ENCODE results near the gene ING5. TPM values are rescaled to one million over a fixed set of nuclear protein-coding genes. Genes with fewer than 3 reads are reported as not detected.

The ING5 gene
- total RNA-seq, 1 experiment from 2014 or later, result 45.9 TPM

DNA sequence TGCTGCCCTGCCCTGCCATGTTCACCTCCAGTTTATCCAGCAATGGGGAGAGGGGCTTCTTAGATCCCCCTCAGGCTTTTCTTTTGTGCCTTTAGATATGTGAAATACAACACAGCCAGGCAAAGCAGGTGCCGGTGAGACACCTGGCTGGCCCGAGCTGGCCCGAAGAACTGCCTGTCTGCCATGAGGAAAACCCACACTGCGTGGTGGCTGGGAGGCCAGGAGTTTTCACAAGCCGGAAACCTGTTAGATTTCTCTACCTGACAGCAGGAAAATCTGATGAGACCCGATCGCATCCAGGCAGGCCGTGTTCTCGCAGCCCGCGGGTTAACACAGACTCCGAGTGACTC, 69.1 kb downstream of the ING5 start:
- H3K27ac ChIP-seq (ENCODE audit: low read depth, low read length), result no peak overlapping the region
- no peak overlapping the region for H2AFZ ChIP-seq (ENCODE audit: low read depth, low read length, poor library complexity, severe bottlenecking)
- ChIA-PET CTCF (no interaction called here), POLR2A (no interaction called here), RAD21 (ENCODE audit: low non-redundant PET in 1 of 2, low total read pairs in 2 of 2, uncharacterized antibody in 2 of 2, unreplicated experiment in 2 of 2) (no interaction called here)
- no peak for ATAC-seq
- no peak for DNase-seq (ENCODE audit: low read depth, low spot score)
- intact Hi-C loops (cut with micrococcal nuclease), result no loop called here
- no peaks in the 10 kb centered on the region for H3K27me3 ChIP-seq (ENCODE audit: insufficient read depth, low read length)
- H3K9ac ChIP-seq (ENCODE audit: low read length), result no peak overlapping the region
- H4K20me1 ChIP-seq (ENCODE audit: insufficient read depth), result no peaks in the 10 kb centered on the region
- no peak overlapping the region for H3K4me3 ChIP-seq (replicated peaks in 1 of 2; ENCODE audit: low read depth in 1 of 2, low read length in 2 of 2)
- no peaks in the 10 kb centered on the region for H3K79me2 ChIP-seq (ENCODE audit: insufficient read depth, low read length)
- no peaks in the 10 kb centered on the region for H3K9me2 ChIP-seq (ENCODE audit: insufficient read depth)
- H3K4me1 ChIP-seq (ENCODE audit: control insufficient read depth in 1 of 2, insufficient read depth in 2 of 2, low read length in 2 of 2), result peaks cover 16 to 22% of the 10 kb centered on the region in 2 experiments
- no peak overlapping the region for H3K4me2 ChIP-seq (ENCODE audit: low read length)
- BruUV-seq (replicated peaks), result no TSS peak
- H3K9me3 ChIP-seq (ENCODE audit: control insufficient read depth in 1 of 2, insufficient read depth in 1 of 2, low read depth in 1 of 2, low read length in 2 of 2), result no peaks in the 10 kb centered on the region
- H3K36me3 ChIP-seq (ENCODE audit: control insufficient read depth in 1 of 2, insufficient read depth in 2 of 2, low read length in 2 of 2), result no peaks in the 10 kb centered on the region
- no peak for TF ChIP-seq SP1 (IDR thresholded peaks at IDR 0.05; ENCODE audit: low read depth)
- no peak for TF ChIP-seq EGR1 (IDR thresholded peaks at IDR 0.05; ENCODE audit: low read depth)

DNA sequence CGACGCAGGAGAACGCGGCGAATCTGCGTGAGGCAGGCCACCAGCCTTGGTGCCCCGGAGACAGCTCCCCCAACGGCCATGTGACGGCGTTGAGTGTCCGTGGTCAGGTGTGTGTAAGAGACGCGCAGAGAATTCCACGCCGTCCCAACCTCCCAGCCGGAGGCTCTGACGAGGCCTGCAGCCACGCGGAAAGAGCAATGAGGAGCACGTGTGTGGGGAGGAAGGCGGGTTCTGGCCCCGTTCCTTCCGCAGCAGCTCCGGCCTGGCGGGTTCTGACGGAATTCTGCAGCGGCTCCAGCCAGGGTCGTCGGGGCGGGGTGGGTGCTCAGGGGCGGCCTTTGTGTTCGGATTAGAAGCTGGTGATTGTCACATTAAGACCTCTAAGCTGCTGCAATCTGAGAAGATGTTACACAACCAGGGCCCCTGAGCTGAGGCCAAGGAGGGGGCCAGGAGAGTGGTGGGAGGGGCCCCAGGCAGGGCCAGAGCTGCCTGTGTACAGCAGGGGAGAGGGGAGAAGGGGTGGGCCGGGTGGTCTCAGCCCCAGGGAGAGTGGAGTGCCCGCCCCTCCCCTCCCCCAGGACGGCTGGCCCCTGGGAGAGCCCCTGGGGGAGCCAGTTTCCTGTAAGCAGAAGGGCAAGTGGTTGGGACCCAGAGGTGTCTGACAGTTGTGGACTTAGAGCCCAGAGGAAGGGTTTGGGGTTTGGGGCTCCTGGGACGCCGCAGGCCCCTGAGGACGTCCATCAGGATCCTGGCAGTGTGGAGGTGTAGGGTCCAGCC, 69.6 kb downstream of the ING5 start:
- Histone ChIP-seq H3K9me2 (ENCODE audit: insufficient read depth) (no peaks in the 10 kb centered on the region), H3K79me2 (ENCODE audit: insufficient read depth, low read length) (no peaks in the 10 kb centered on the region), H3K4me3 (replicated peaks in 1 of 2; ENCODE audit: low read depth in 1 of 2, low read length in 2 of 2) (no peak overlapping the region), H2AFZ (ENCODE audit: low read depth, low read length, poor library complexity, severe bottlenecking) (no peak overlapping the region), H3K36me3 (ENCODE audit: control insufficient read depth in 1 of 2, insufficient read depth in 2 of 2, low read length in 2 of 2) (no peaks in the 10 kb centered on the region), H4K20me1 (ENCODE audit: insufficient read depth) (no peaks in the 10 kb centered on the region), H3K27me3 (ENCODE audit: insufficient read depth, low read length) (no peaks in the 10 kb centered on the region), H3K4me2 (ENCODE audit: low read length) (no peak overlapping the region), H3K9ac (ENCODE audit: low read length) (no peak overlapping the region), H3K9me3 (ENCODE audit: control insufficient read depth in 1 of 2, insufficient read depth in 1 of 2, low read depth in 1 of 2, low read length in 2 of 2) (no peaks in the 10 kb centered on the region), H3K4me1 (ENCODE audit: control insufficient read depth in 1 of 2, insufficient read depth in 2 of 2, low read length in 2 of 2) (peaks cover 16 to 22% of the 10 kb centered on the region in 2 experiments), H3K27ac (ENCODE audit: low read depth, low read length) (no peak overlapping the region)
- RAD21 ChIA-PET (ENCODE audit: low non-redundant PET in 1 of 2, low total read pairs in 2 of 2, uncharacterized antibody in 2 of 2, unreplicated experiment in 2 of 2), result no interaction called here
- BruUV-seq (replicated peaks), result no TSS peak
- intact Hi-C loops (cut with micrococcal nuclease), result no loop called here
- no peak for DNase-seq (ENCODE audit: low read depth, low spot score)
- TF ChIP-seq, protein P1, sequence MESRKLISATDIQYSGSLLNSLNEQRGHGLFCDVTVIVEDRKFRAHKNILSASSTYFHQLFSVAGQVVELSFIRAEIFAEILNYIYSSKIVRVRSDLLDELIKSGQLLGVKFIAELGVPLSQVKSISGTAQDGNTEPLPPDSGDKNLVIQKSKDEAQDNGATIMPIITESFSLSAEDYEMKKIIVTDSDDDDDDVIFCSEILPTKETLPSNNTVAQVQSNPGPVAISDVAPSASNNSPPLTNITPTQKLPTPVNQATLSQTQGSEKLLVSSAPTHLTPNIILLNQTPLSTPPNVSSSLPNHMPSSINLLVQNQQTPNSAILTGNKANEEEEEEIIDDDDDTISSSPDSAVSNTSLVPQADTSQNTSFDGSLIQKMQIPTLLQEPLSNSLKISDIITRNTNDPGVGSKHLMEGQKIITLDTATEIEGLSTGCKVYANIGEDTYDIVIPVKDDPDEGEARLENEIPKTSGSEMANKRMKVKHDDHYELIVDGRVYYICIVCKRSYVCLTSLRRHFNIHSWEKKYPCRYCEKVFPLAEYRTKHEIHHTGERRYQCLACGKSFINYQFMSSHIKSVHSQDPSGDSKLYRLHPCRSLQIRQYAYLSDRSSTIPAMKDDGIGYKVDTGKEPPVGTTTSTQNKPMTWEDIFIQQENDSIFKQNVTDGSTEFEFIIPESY (IDR thresholded peaks at IDR 0.05; ENCODE audit: extremely low read depth, insufficient replicate concordance, low read length), result no peak
- TF ChIP-seq CEBPB (IDR thresholded peaks at IDR 0.05; ENCODE audit: low read depth), result no peak
- no peak for TF ChIP-seq JUND (IDR thresholded peaks at IDR 0.05)
- TF ChIP-seq, protein P2, sequence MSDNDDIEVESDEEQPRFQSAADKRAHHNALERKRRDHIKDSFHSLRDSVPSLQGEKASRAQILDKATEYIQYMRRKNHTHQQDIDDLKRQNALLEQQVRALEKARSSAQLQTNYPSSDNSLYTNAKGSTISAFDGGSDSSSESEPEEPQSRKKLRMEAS (IDR thresholded peaks at IDR 0.05), result no peak
- TF ChIP-seq CBX3 (IDR thresholded peaks at IDR 0.05; ENCODE audit: low read depth), result no peak
- TF ChIP-seq, protein P3, sequence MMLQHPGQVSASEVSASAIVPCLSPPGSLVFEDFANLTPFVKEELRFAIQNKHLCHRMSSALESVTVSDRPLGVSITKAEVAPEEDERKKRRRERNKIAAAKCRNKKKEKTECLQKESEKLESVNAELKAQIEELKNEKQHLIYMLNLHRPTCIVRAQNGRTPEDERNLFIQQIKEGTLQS (IDR thresholded peaks at IDR 0.05), result no peak
- no peak for TF ChIP-seq RAD21 (IDR thresholded peaks at IDR 0.05; ENCODE audit: low read depth)
- TF ChIP-seq ELF1 (IDR thresholded peaks at IDR 0.05; ENCODE audit: borderline replicate concordance, low read depth), result no peak
- TF ChIP-seq YY1 (IDR thresholded peaks at IDR 0.05; ENCODE audit: extremely low read depth, insufficient replicate concordance, low read depth, low read length), result no peak
- no peak for TF ChIP-seq EZH2 (IDR thresholded peaks at IDR 0.05)
- TF ChIP-seq SP1 (IDR thresholded peaks at IDR 0.05; ENCODE audit: low read depth), result no peak
- no peak for TF ChIP-seq POLR2A (IDR thresholded peaks at IDR 0.05; ENCODE audit: borderline replicate concordance, extremely low read depth, insufficient read depth, insufficient read length)
- TF ChIP-seq SIN3A (IDR thresholded peaks at IDR 0.05; ENCODE audit: low read depth), result no peak
- TF ChIP-seq SRF (IDR thresholded peaks at IDR 0.05; ENCODE audit: low read depth), result no peak
- POLR2A ChIA-PET, result no interaction called here
- ATAC-seq, result no peak
- CTCF ChIA-PET, result no interaction called here
